Body of pancreas (tissue), 4 donors: ENCODE results near the gene FLT3.

Experiments
- POLR2A ChIP-seq, 3 donors: fragments of 450-650 bp; IDR thresholded peaks; one replicate each; pipeline ENCODE4 v1.6.1; 2016; ENCODE audit warnings: antibody characterized with exemption in 3 of 3, mild to moderate bottlenecking in 2 of 3
- TF ChIP-seq, protein P1 (sequence below), 7 experiments: fragments of 450-650 bp in 4 of 7; fragments of 200-600 bp in 3 of 7; sonication (generic) in 3 of 7; IDR thresholded peaks; one replicate each; pipeline ENCODE4 v1.5.1; 2016 to 2019; ENCODE audit warnings: antibody characterized with exemption in 7 of 7

GRCh38 chr13:28131646-28132045 lies 31.3 kb upstream of the FLT3 start:
- TF ChIP-seq, protein P1, sequence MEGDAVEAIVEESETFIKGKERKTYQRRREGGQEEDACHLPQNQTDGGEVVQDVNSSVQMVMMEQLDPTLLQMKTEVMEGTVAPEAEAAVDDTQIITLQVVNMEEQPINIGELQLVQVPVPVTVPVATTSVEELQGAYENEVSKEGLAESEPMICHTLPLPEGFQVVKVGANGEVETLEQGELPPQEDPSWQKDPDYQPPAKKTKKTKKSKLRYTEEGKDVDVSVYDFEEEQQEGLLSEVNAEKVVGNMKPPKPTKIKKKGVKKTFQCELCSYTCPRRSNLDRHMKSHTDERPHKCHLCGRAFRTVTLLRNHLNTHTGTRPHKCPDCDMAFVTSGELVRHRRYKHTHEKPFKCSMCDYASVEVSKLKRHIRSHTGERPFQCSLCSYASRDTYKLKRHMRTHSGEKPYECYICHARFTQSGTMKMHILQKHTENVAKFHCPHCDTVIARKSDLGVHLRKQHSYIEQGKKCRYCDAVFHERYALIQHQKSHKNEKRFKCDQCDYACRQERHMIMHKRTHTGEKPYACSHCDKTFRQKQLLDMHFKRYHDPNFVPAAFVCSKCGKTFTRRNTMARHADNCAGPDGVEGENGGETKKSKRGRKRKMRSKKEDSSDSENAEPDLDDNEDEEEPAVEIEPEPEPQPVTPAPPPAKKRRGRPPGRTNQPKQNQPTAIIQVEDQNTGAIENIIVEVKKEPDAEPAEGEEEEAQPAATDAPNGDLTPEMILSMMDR (IDR thresholded peaks at IDR 0.05), result no peak
- no peak for TF ChIP-seq POLR2A (IDR thresholded peaks at IDR 0.05)
